H1 (cell line): Measurements from ENCODE around the gene PRKAR1B. TPM values are rescaled to one million over a fixed set of nuclear protein-coding genes. Genes with fewer than 3 reads are reported as not detected.

ENCODE experiments used
- ASH2L ChIP-seq: fragments of 200-600, 300-600 bp; sonication (generic); IDR thresholded peaks from one replicate; pipeline ENCODE4 v1.7.1; 2017; ENCODE audit warnings: low read length
- JUND ChIP-seq: IDR thresholded peaks from 2 replicates; pipeline ENCODE4 v1.6.1; 2011; ENCODE audit warnings: mild to moderate bottlenecking, improper control_type of control experiment, low read length
- POLR2A ChIP-seq, 2 experiments: IDR thresholded peaks; 1 replicate in 1 of 2; 2 replicates in 1 of 2; pipeline ENCODE4 v1.6.1; 2011; ENCODE audit warnings: low read depth in 2 of 2, low read length in 2 of 2, mild to moderate bottlenecking in 2 of 2; ENCODE audit errors: control extremely low read depth in 1 of 2
- RFX5 ChIP-seq: IDR thresholded peaks from 2 replicates; pipeline ENCODE4 v1.6.1; 2011; ENCODE audit warnings: low read depth, low read length, improper control_type of control experiment, borderline replicate concordance
- TAF1 ChIP-seq: IDR thresholded peaks from 2 replicates; pipeline ENCODE4 v1.6.1; 2011; ENCODE audit warnings: mild to moderate bottlenecking, low read depth, low read length
- TCF12 ChIP-seq: IDR thresholded peaks from 2 replicates; pipeline ENCODE4 v1.6.1; 2011; ENCODE audit warnings: low read depth, mild to moderate bottlenecking, low read length
- TEAD4 ChIP-seq: IDR thresholded peaks from 2 replicates; pipeline ENCODE4 v1.6.1; 2012; ENCODE audit warnings: low read depth, low read length, inconsistent platforms, mixed read lengths
- polyA plus RNA-seq, 7 experiments: library from polyadenylated mRNA; depleted of rRNA in 3 of 7; stranded (reverse) in 5 of 7; unstranded in 2 of 7; fragments of >200 nt in 5 of 7; fragments of 200-250 nt in 2 of 7; gene quantifications; 1 replicate in 5 of 7; 2 replicates in 1 of 7; 4 replicates in 1 of 7; pipeline versions ENCODE4 v1.2.1 to v1.2.3, GENCODE V29; 2011 to 2013; ENCODE audit warnings: missing spikeins in 2 of 7, mixed read lengths in 2 of 7
- total RNA-seq: library from RNA; stranded (reverse); fragmentation: NEBNext Ultra II Directional; extraction: Animal tissue kit (Norgen Biotek cat#: 25700); gene quantifications from 2 replicates; pipeline ENCODE4 v1.2.1, GENCODE V29; 2021
- TF ChIP-seq, protein P1 (sequence below): IDR thresholded peaks from 2 replicates; pipeline ENCODE4 v1.6.1; 2012; ENCODE audit warnings: inconsistent platforms
- TF ChIP-seq, protein P2 (sequence below): IDR thresholded peaks from 2 replicates; pipeline ENCODE4 v1.6.1; 2011; ENCODE audit warnings: low read depth, mild to moderate bottlenecking, low read length; ENCODE audit not compliant: insufficient read depth

The PRKAR1B gene
- total and polyA plus RNA-seq, 2 of the 8 experiments (the other 6 are each of a cell fraction or from before 2014, with no cell fraction given) = 12.3 to 55.7 TPM

DNA sequence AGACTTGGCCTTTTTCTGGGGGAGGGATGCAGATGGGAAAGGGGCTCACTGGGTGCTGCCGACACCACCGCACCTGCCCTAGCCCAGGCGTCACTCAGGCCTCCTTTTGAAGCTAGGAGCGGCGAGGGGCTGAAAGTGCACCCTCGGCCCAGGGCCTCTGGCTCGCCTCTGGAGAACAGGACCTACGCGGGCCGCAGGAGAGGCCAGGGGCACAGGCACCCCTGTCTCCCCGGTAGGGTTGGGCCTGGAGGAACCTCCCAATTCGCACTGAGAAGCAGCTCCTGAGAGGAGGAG lies 46.5 kb upstream of the PRKAR1B start (continued):
- TF ChIP-seq, protein P1, sequence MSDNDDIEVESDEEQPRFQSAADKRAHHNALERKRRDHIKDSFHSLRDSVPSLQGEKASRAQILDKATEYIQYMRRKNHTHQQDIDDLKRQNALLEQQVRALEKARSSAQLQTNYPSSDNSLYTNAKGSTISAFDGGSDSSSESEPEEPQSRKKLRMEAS = no peak
- no peak for TF ChIP-seq TEAD4
- no peak for TF ChIP-seq POLR2A (IDR thresholded peaks at IDR 0.05; ENCODE audit: control extremely low read depth in 1 of 2, low read depth in 2 of 2, low read length in 2 of 2)
- TF ChIP-seq JUND = no peak
- TF ChIP-seq, protein P2, sequence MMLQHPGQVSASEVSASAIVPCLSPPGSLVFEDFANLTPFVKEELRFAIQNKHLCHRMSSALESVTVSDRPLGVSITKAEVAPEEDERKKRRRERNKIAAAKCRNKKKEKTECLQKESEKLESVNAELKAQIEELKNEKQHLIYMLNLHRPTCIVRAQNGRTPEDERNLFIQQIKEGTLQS = no peak
- no peak for TF ChIP-seq ASH2L
- no peak for TF ChIP-seq TCF12
- no peak for TF ChIP-seq TAF1
- no peak for TF ChIP-seq RFX5
